HG02852 (cell line): ENCODE measurements around the gene ANKRD29.
"Not testable (repeated sequence)": the region's sequence is repeated elsewhere in the genome, so short reads cannot be mapped to it uniquely, and the experiment has no call there.

ENCODE experiments used
- ATAC-seq: cut with Tn5 transposase; IDR thresholded peaks from one replicate; pipeline ENCODE4 v1.9.1; 2021; ENCODE audit warnings: mild to moderate bottlenecking, moderate library complexity; ENCODE audit not compliant: unreplicated experiment

ANKRD29 gene

GRCh38 chr18:23565916-23566547, 96.7 kb downstream of the ANKRD29 start:
- no peak for ATAC-seq

- ATAC-seq, result no peak
Observed at GRCh38 chr18:23563377-23564043, 99.2 kb downstream of the ANKRD29 start.

- ATAC-seq, result no peak
Observed at GRCh38 chr18:23560186-23560585, 102.5 kb downstream of the ANKRD29 start.

- ATAC-seq, result not testable (repeated sequence)
Observed at GRCh38 chr18:23557511-23557910, 105.2 kb downstream of the ANKRD29 start.

- ATAC-seq, result no peak
Observed at GRCh38 chr18:23556145-23556780, 106.4 kb downstream of the ANKRD29 start.

GRCh38 chr18:23553887-23554286, 108.8 kb downstream of the ANKRD29 start:
- ATAC-seq, result no peak

GRCh38 chr18:23552505-23552904, 110.2 kb downstream of the ANKRD29 start:
- no peak for ATAC-seq

- ATAC-seq, result no peak
Observed at GRCh38 chr18:23551978-23552377, 110.7 kb downstream of the ANKRD29 start.

- ATAC-seq, result no peak
Observed at GRCh38 chr18:23550898-23551297, 111.8 kb downstream of the ANKRD29 start.
